Esophagus muscularis mucosa (tissue), 4 donors: ENCODE measurements around the gene SZRD1. TPM values are rescaled to one million over a fixed set of nuclear protein-coding genes. Genes with fewer than 3 reads are reported as not detected.

ENCODE experiments used
- DNase-seq: peaks from one replicate; pipeline ENCODE4 v3.0.0-alpha.2; 2017; ENCODE audit errors: extremely low spot score
- H3K27ac ChIP-seq, 4 donors: fragments of 200-600 bp; sonication (generic); replicated peaks in 1 of 4; 1 replicate in 3 of 4; 2 replicates in 1 of 4; pipeline ENCODE4 v1.5.1; 2016 to 2019; ENCODE audit warnings: mild to moderate bottlenecking in 1 of 4
- H3K27me3 ChIP-seq, 4 donors: fragments of 200-600 bp; sonication (generic); one replicate each; pipeline versions ENCODE4 v1.5.1 to v1.6.0; 2016 to 2019
- H3K36me3 ChIP-seq, 4 donors: fragments of 200-600 bp; sonication (generic); one replicate each; pipeline ENCODE4 v1.5.1; 2016 to 2019
- H3K4me1 ChIP-seq, 4 donors: fragments of 200-600 bp; sonication (generic); one replicate each; pipeline ENCODE4 v1.5.1; 2016 to 2019
- H3K4me3 ChIP-seq, 4 donors: fragments of 200-600 bp; sonication (generic); 1 replicate in 2 of 4; 2 replicates in 2 of 4; pipeline ENCODE4 v1.5.1; 2016 to 2019; ENCODE audit warnings: mild to moderate bottlenecking in 4 of 4, moderate library complexity in 1 of 4
- H3K9me3 ChIP-seq, 4 donors: fragments of 200-600 bp; sonication (generic); 1 replicate in 3 of 4; 2 replicates in 1 of 4; pipeline ENCODE4 v1.5.1; 2016 to 2019
- CTCF ChIP-seq, 3 experiments: fragments of 200-600 bp in 2 of 3; fragments of 450-650 bp in 1 of 3; sonication (generic) in 2 of 3; IDR thresholded peaks; one replicate each; pipeline ENCODE4 v1.5.1; 2017 to 2019; ENCODE audit warnings: antibody characterized with exemption in 3 of 3, mild to moderate bottlenecking in 2 of 3, moderate library complexity in 1 of 3
- EP300 ChIP-seq: sonication (generic); formaldehyde crosslinking; IDR thresholded peaks from one replicate; pipeline ENCODE4 v1.6.1; 2017; ENCODE audit warnings: antibody characterized with exemption
- POLR2A ChIP-seq: fragments of 450-650 bp; IDR thresholded peaks from one replicate; pipeline ENCODE4 v1.6.1; 2017; ENCODE audit warnings: antibody characterized with exemption, moderate library complexity, mild to moderate bottlenecking, low read depth
- POLR2AphosphoS5 ChIP-seq, 2 donors: sonication (generic); formaldehyde crosslinking; IDR thresholded peaks; one replicate each; pipeline ENCODE4 v1.6.1; 2017; ENCODE audit warnings: antibody characterized with exemption in 2 of 2
- WGBS: methylation state at CpG from one replicate; pipeline ENCODE4 v1.1.5; 2018; 5-methylcytosine and 5-hydroxymethylcytosine counted together
- intact Hi-C: fragments of 100-400 bp; cut with DNase I; formaldehyde crosslinking; loops from one replicate; pipeline ENCODE4 v1.15.1; 2023
- total RNA-seq, 4 donors: library from RNA; depleted of rRNA; stranded (reverse); fragments of >200 nt; gene quantifications; one replicate each; pipeline versions ENCODE4 v1.1.0 to v1.2.1, GENCODE V29; 2016

The SZRD1 gene
- total RNA-seq, 4 donors from 2014 or later, result 70.2 to 110 (median 98.3) TPM

- Histone ChIP-seq H3K9me3 (no peaks in the 10 kb centered on the region), H3K4me1 (peaks cover 22 to 42% (median 39%) of the 10 kb centered on the region in 4 donors), H3K4me3 (peak within 1 kb of the TSS; percentile 81 to 95 (median 86)), H3K27ac (peak within 1 kb of the TSS; percentile 93 to 97 (median 97)), H3K27me3 (no peaks in the 10 kb centered on the region), H3K36me3 (no peaks in the 10 kb centered on the region)
- DNase-seq, result peak; percentile 96
- intact Hi-C loops, result no loop called here
- WGBS, result 3% methylated on average over 6 of the region's 81 CpGs
- no peak for TF ChIP-seq EP300
- peak; percentile 63 for TF ChIP-seq POLR2A
- TF ChIP-seq CTCF (IDR thresholded peaks at IDR 0.05), result peak; percentile 47 to 52 (median 52)
- peak; percentile 88 to 95 for TF ChIP-seq POLR2AphosphoS5 (IDR thresholded peaks at IDR 0.05)
Observed at GRCh38 chr1:16351994-16352841, 14.8 kb upstream of the SZRD1 start, which contains the start of gene FBXO42. Gene FBXO42, minus strand, starts transcription at chr1:16352480. Its CDS starts 37,062 bp downstream, at chr1:16315418.

DNA sequence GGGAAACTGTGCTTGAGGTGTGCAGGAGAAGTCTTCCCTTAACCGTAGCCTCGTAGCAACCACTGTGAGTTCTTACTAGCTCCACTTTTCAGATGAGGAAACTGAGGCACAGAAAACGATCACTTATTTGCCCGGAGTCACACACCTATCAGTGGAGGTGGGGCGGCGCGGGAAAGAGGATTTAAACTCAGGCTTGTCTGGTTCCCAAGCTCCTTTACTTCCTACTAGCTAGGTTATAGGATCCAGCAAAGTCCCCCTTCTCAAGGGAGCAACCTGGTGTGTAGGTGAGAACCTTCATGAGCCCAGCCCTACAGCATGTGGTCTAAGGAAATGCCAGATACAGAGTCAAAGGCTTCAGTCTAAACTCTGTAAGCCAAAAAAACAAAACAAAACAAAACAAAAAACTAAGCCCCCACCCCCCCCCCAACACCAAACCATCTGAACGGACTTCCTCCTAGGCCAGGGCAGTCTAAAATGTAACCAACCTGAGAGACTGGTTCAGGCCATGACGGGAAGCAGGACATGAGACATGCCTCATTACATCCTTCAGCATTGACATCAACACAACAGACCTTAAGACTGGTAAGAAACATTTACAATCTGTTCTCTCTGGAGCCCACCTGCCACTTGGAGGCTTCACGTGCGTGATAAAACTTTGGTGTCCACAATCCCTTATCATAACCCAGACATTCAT, 14.1 kb upstream of the SZRD1 start:
- Histone ChIP-seq H3K27ac (peak overlapping the region; percentile 93 to 97 (median 97)), H3K36me3 (no peaks in the 10 kb centered on the region), H3K27me3 (no peaks in the 10 kb centered on the region), H3K9me3 (no peaks in the 10 kb centered on the region), H3K4me1 (peaks cover 22 to 39% (median 39%) of the 10 kb centered on the region in 4 donors), H3K4me3 (peak overlapping the region; percentile 81 to 95 (median 86))
- 61% methylated on average over 11 of the region's 11 CpGs for WGBS
- no peak for DNase-seq
- TF ChIP-seq POLR2AphosphoS5 (IDR thresholded peaks at IDR 0.05) (no peak), CTCF (IDR thresholded peaks at IDR 0.05) (no peak), POLR2A (no peak), EP300 (no peak)
- intact Hi-C loops, result no loop called here

DNA sequence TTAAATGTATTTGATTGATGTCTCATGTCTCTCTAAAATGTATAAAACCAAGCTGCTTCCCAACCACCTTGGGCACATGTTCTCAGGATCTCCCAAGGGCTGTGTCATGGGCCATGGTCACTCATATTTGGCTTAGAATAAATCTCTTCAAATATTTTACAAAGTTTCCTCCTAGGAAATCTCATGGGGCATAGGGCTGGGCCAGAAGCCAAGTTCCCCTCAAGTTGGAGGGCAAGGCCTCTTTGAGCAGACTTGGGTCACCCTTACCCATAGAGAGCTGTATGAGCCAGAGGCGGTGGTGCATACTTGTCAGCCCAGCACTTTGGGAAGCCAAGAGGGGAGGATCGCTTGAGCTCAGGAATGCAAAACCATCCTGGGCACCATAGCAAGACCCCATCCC, 12.4 kb upstream of the SZRD1 start:
- H3K27me3 ChIP-seq, result no peaks in the 10 kb centered on the region
- TF ChIP-seq POLR2A, result no peak
- no peak for TF ChIP-seq EP300
- TF ChIP-seq CTCF (IDR thresholded peaks at IDR 0.05), result no peak
- no peak for TF ChIP-seq POLR2AphosphoS5 (IDR thresholded peaks at IDR 0.05)
- peaks cover 13 to 25% (median 24%) of the 10 kb centered on the region in 4 donors for H3K4me1 ChIP-seq
- no peaks in the 10 kb centered on the region for H3K36me3 ChIP-seq
- no peaks in the 10 kb centered on the region for H3K9me3 ChIP-seq
- H3K4me3 ChIP-seq, result no peak overlapping the region
- H3K27ac ChIP-seq, result no peak overlapping the region
- DNase-seq, result no peak
- 92% methylated on average over 2 of the region's 2 CpGs for WGBS
- intact Hi-C loops, result no loop called here

DNA sequence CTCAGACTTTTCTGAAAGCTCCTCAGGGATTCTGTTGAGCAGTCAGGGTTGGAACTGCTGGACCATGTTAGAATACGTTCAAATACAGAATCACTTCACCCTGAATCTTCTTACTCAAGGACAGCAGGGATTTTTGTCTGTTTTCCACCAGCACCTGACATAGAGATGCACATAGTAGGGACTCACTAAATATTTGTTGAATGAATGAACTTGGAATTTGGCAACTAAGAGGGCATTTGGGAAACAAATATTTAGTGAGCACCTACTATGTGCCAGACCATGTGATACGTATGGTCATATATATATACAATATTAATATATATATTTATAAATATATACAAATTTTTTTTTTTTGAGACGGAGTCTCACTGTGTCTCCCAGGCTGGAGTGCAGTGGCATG, 10.2 kb upstream of the SZRD1 start:
- intact Hi-C loops, result no loop called here
- WGBS, result 80% methylated on average over 3 of the region's 3 CpGs
- Histone ChIP-seq H3K4me1 (peaks cover 4 to 9% (median 8%) of the 10 kb centered on the region in 4 donors), H3K27me3 (no peaks in the 10 kb centered on the region), H3K27ac (no peak overlapping the region), H3K36me3 (no peaks in the 10 kb centered on the region), H3K4me3 (no peak overlapping the region), H3K9me3 (no peaks in the 10 kb centered on the region)
- DNase-seq, result no peak
- TF ChIP-seq POLR2A (no peak), CTCF (IDR thresholded peaks at IDR 0.05) (no peak), EP300 (no peak), POLR2AphosphoS5 (IDR thresholded peaks at IDR 0.05) (no peak)
